H54 (cell line): ENCODE data around the gene MYCBP.

Experiments used
- DNase-seq: peaks from one replicate; pipeline ENCODE4 v3.0.0; 2011; ENCODE audit warnings: low spot score, mixed read lengths; ENCODE audit not compliant: insufficient read length
- FAIRE-seq: peaks from 3 replicates; lab custom pipeline; 2011; peaks lifted over from hg19 to GRCh38; lab: Jason Lieb, UNC
- POLR2A ChIP-seq: IDR thresholded peaks from 2 replicates; pipeline ENCODE4 v1.6.1; 2011; ENCODE audit warnings: low read depth, mild to moderate bottlenecking, low read length

MYCBP gene

DNA sequence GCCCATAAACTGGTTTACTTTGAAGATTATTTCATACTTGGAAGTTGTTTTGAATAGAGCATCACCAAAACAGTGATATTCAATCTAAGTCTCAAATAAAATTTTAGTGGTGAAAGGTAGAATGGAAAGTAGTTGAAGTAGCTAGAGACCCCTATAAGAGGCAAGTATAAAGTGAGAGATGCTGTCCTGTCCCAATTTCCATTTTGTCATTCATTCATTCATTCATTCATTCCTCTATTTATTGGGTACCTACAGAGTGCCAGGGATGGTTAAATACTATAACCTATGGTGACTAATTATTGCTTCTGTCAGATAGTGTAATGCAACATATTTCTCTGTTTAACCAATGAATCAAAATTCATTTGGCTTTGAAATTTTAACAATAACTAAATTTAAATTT is 46.3 kb downstream of the MYCBP start:
- no peak for DNase-seq
- FAIRE-seq: no peak
- TF ChIP-seq POLR2A: no peak

DNA sequence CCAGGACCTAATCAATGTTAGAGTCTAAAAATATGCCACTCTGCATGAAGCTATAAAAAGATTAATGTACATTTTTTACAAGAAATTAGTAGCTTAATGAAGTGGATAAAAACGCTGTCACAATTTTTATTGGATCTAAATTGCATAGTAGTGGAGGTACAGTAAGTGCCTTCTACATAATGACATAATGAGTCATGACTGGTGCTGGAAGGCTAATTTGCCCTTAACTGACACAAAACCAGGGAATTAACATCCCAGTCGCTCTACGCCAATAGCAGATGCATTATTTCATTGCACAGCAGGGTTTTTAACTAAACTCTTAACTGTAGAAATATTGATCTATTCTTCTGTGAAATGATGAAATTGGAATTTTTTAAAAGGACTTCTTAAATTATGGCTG is 46.9 kb downstream of the MYCBP start:
- no peak for DNase-seq
- no peak for FAIRE-seq
- TF ChIP-seq POLR2A: no peak

- no peak for DNase-seq
- TF ChIP-seq POLR2A: no peak
- no peak for FAIRE-seq
These were observed 52.3 kb downstream of the MYCBP start for GRCh38 chr1:38820860-38821259.

GRCh38 chr1:38819516-38819915 is 53.6 kb downstream of the MYCBP start:
- no peak for FAIRE-seq
- no peak for TF ChIP-seq POLR2A
- no peak for DNase-seq

DNA sequence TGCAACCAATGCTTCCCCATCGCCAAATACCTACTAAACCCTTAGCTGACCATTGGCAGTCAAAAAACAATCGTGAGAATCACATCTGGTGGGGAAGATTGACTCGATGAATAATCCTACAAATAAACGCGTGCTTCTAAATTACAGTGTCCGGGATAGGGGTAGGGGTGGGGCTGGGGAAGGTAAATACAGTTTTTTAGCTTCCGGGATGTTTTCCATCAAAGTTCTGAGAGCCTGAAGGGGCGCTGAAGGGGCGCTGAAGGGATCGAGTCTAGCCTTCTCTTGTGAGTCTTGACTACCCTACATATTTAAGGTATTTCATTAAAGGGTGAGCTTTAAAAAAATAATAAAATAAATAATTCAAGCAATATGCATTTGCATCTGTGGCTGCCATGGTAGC is 54.1 kb downstream of the MYCBP start:
- FAIRE-seq (no peak), DNase-seq (no peak)
- no peak for TF ChIP-seq POLR2A

- FAIRE-seq (no peak), DNase-seq (no peak)
- no peak for TF ChIP-seq POLR2A
These were observed 54.8 kb downstream of the MYCBP start for GRCh38 chr1:38818175-38818976.

- DNase-seq (no peak), FAIRE-seq (no peak)
- TF ChIP-seq POLR2A: no peak
These were observed 55.6 kb downstream of the MYCBP start for GRCh38 chr1:38817267-38818174.

DNA sequence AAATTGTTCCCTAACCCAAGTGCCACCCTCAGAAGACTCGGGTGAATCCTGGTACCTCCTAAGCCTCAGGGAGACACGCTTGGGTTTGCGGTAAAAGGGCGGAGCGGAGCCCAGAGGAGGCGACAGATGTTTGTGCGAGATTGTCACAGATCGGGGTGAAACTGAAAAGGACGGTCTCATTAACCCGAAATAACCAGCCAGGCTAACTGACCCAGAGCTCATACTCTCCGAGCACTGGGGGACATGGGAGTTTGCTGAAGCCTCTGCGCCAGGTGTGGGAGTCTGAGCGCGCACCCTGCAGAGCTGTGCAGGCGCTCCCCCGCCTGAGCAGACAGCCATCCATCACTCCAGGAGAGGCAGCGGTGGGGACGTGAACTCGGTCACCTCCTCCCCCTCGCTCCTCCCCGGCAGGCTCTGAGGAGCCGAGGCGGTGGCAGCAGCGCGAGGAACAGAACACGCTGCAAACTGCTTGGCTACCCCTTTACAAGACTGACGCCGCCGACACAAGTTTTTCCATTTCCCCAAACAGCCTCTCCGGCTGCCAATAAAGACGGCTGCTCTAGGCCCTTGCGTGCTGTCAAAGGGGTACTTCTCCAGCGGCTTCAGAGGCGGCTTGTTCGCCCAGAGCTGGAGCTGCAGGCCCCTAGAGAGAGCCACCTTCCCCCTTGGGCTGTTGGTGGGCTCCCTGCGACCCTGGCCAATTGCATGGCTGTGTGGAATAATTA is 57.1 kb downstream of the MYCBP start:
- no peak for DNase-seq
- TF ChIP-seq POLR2A: no peak
- FAIRE-seq: no peak

DNA sequence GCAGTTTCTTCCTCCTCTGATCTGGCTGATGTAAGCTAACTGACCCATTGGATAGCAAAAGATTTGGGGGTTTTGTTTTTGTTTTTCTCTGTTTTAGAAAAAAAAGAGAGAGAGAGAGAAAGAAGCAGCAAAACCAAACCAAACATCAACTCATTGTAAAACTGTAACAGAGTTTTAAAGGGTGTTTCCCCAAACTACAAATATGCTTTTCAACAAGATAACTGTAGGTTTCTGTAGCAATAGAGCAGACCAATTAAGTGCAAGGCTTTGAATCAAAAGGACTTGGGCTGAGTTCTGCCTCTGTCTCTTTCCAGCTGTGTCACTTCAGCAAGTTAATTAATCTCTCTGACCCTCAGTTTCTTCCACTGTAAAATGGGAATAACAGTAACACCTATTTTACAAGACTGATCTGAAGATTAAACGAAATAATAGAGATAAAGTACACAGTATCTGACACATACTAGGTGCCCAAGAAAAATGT is 58.1 kb downstream of the MYCBP start:
- TF ChIP-seq POLR2A: no peak
- DNase-seq: no peak
- FAIRE-seq: no peak

- FAIRE-seq (no peak), DNase-seq (no peak)
- no peak for TF ChIP-seq POLR2A
These were observed 58.6 kb downstream of the MYCBP start for GRCh38 chr1:38814444-38814983.

DNA sequence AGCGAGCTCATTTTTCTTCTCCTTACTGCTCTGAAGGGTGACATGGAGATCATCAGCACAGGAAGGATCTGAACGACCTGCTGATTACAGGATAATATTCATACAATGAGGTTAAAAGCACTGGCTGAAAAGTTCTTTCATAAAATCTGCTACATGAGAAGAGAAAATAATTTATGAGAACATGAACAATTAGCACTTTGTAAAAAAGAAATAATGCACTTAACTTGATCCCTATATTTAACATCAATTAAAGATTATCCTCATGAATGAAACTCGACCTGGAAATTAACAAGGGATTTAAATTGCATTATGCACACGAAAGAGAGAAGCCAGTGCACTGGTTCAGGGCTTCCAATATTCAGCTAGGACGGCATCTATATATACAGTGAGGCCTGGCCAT is 60.2 kb downstream of the MYCBP start:
- no peak for FAIRE-seq
- TF ChIP-seq POLR2A: no peak
- no peak for DNase-seq
